PC-3 (cell line): ENCODE data around the gene SLC24A3. TPM values are rescaled to one million over a fixed set of nuclear protein-coding genes. Genes with fewer than 3 reads are reported as not detected.

ENCODE experiments used
- ATAC-seq: fragments of 200-7000 bp; cut with Tn5 transposase; 2 replicates; pipeline ENCODE4 v1.9.1; 2020; ENCODE audit warnings: mild to moderate bottlenecking, moderate library complexity
- BruUV-seq: library from RNA; stranded (reverse); fragments of 400-500 nt; replicated peaks from 2 replicates; lab custom pipeline; 2021; lab: Mats Ljungman, UMichigan
- CTCF ChIA-PET: fragments of 300-600 bp; sonication (Branson Sonifier 250); formaldehyde crosslinking; loops from one replicate; lab custom pipeline; 2022; ENCODE audit warnings: antibody characterized with exemption; lab: Charles Lee
- POLR2A ChIA-PET: fragments of 300-600 bp; sonication (Branson Sonifier 250); formaldehyde crosslinking; loops from one replicate; lab custom pipeline; 2022; ENCODE audit warnings: antibody characterized with exemption; ENCODE audit not compliant: unreplicated experiment; lab: Charles Lee
- DNase-seq: peaks from one replicate; pipeline ENCODE4 v3.0.0-alpha.2; 2015
- H2AFZ ChIP-seq: fragments of 300-600 bp; sonication (generic); 2 replicates; pipeline ENCODE4 v1.6.0; 2016; ENCODE audit warnings: antibody characterized with exemption, low read length
- H3F3A ChIP-seq: fragments of 300-600 bp; sonication (generic); one replicate; pipeline ENCODE4 v1.6.0; 2017; ENCODE audit warnings: antibody characterized with exemption, low read length, control low read depth, mild to moderate bottlenecking; ENCODE audit not compliant: unreplicated experiment
- H3K27ac ChIP-seq: fragments of 300-600 bp; sonication (generic); 2 replicates; pipeline ENCODE4 v1.5.1; 2016; ENCODE audit warnings: mild to moderate bottlenecking, low read length
- H3K27me3 ChIP-seq: fragments of 300-600 bp; sonication (generic); 2 replicates; pipeline ENCODE4 v1.6.1; 2016; ENCODE audit warnings: low read length, mixed read lengths
- H3K36me3 ChIP-seq: fragments of 300-600 bp; sonication (generic); 2 replicates; pipeline ENCODE4 v1.6.1; 2016; ENCODE audit warnings: low read depth, mixed run types, low read length, mixed read lengths
- H3K4me1 ChIP-seq: fragments of 300-600 bp; sonication (generic); 2 replicates; pipeline ENCODE4 v1.5.1; 2016; ENCODE audit warnings: low read length; ENCODE audit not compliant: insufficient read depth
- H3K4me2 ChIP-seq: fragments of 300-600 bp; sonication (generic); 2 replicates; pipeline ENCODE4 v1.6.0; 2016; ENCODE audit warnings: low read length
- H3K4me3 ChIP-seq: fragments of 300-600 bp; sonication (generic); 2 replicates; pipeline ENCODE4 v1.5.1; 2016; ENCODE audit warnings: mild to moderate bottlenecking, low read length, mixed read lengths
- H3K79me2 ChIP-seq: fragments of 300-600 bp; sonication (generic); 2 replicates; pipeline ENCODE4 v1.6.1; 2017; ENCODE audit warnings: low read length, mixed read lengths
- H3K9ac ChIP-seq: fragments of 300-600 bp; sonication (generic); 2 replicates; pipeline ENCODE4 v1.6.0; 2016; ENCODE audit warnings: mild to moderate bottlenecking, low read length
- H3K9me2 ChIP-seq: fragments of 300-600 bp; sonication (generic); replicated peaks from 2 replicates; pipeline ENCODE4 v1.6.1; 2016; ENCODE audit warnings: mixed run types, low read length, mixed read lengths
- H3K9me3 ChIP-seq: fragments of 300-600 bp; sonication (generic); 2 replicates; pipeline ENCODE4 v1.6.1; 2016; ENCODE audit warnings: low read length, mixed read lengths
- H4K20me1 ChIP-seq: fragments of 300-600 bp; sonication (generic); 2 replicates; pipeline ENCODE4 v1.6.1; 2016; ENCODE audit warnings: low read length, mixed read lengths
- EZH2 ChIP-seq: fragments of 300-600 bp; sonication (generic); IDR thresholded peaks from one replicate; pipeline ENCODE4 v1.6.1; 2017; ENCODE audit warnings: antibody characterized with exemption, mild to moderate bottlenecking, low read length; ENCODE audit not compliant: unreplicated experiment
- EZH2phosphoT487 ChIP-seq: fragments of 300-600 bp; sonication (generic); IDR thresholded peaks from 2 replicates; pipeline ENCODE4 v1.6.1; 2018; ENCODE audit warnings: mild to moderate bottlenecking, antibody characterized with exemption, low read length, borderline replicate concordance
- intact Hi-C: fragments of 100-400 bp; cut with micrococcal nuclease; formaldehyde crosslinking; loops from 2 replicates; pipeline ENCODE4 v1.9.0; 2023
- total RNA-seq: library from RNA; depleted of rRNA; stranded (reverse); fragments of >200 nt; gene quantifications from 2 replicates; pipeline ENCODE4 v1.2.3, GENCODE V29; 2014
- TF ChIP-seq, protein P1 (sequence below): fragments of 300-600 bp; sonication (generic); conservative IDR thresholded peaks from 2 replicates; pipeline ENCODE4 v1.5.1; 2017; ENCODE audit warnings: antibody characterized with exemption, low read depth, mild to moderate bottlenecking, low read length

Gene SLC24A3
- total RNA-seq, 1 experiment from 2014 or later: 0.11 TPM

DNA sequence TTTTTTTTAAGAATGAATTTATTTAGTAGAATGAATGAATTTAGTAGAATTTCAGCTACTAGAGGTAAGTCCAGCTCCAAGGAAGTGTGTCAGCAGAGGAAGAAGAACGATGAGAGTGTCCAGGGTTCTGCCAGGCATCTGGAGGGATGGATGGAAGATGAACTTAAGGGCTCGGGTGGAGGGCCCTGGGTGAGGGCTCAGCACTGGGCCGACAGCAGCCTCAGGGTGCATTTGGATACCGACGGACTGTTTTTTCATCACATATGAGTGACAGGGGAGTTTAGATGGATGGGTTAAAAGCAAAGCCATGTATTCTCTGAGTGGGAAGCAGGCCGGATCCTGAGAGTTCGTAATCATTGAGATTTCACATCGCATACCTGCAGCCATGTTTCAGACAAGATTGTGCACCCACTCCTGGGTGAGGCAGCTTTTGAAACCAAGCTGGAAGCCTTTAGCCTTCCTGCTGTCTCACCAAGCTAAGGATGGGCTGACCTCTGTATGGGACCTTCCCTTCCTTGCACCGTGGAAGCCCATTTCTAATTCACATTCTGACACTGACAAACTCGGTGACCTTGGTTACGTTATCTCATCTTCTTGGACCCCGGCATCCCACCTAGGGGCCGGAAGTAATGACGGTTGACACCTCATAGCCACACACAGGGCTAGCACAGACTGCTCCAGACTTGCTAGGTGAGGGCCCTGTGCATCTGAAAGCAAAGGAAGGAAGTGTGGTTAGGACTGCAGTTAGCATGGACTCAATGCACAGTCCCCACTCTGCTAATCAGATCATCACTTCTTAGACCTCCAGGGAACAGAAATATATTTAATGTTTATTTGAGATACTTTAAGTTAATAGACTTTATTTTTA is 228.5 kb downstream of the SLC24A3 start:
- ChIA-PET CTCF (no interaction called here), POLR2A (no interaction called here)
- Histone ChIP-seq H3K27ac (no peak overlapping the region), H3K36me3 (no peaks in the 10 kb centered on the region), H3K79me2 (no peaks in the 10 kb centered on the region), H3K9me3 (no peaks in the 10 kb centered on the region), H3K4me3 (no peak overlapping the region), H3K9me2 (no peaks in the 10 kb centered on the region), H4K20me1 (no peaks in the 10 kb centered on the region), H3K9ac (no peak overlapping the region), H3K4me1 (no peaks in the 10 kb centered on the region), H3F3A (no peaks in the 10 kb centered on the region), H3K4me2 (no peak overlapping the region), H3K27me3 (peaks cover 52% of the 10 kb centered on the region), H2AFZ (no peak overlapping the region)
- DNase-seq (no peak), ATAC-seq (no peak)
- BruUV-seq: no TSS peak
- intact Hi-C loops: no loop called here
- TF ChIP-seq EZH2phosphoT487: no peak
- no peak for TF ChIP-seq EZH2
- TF ChIP-seq, protein P1, sequence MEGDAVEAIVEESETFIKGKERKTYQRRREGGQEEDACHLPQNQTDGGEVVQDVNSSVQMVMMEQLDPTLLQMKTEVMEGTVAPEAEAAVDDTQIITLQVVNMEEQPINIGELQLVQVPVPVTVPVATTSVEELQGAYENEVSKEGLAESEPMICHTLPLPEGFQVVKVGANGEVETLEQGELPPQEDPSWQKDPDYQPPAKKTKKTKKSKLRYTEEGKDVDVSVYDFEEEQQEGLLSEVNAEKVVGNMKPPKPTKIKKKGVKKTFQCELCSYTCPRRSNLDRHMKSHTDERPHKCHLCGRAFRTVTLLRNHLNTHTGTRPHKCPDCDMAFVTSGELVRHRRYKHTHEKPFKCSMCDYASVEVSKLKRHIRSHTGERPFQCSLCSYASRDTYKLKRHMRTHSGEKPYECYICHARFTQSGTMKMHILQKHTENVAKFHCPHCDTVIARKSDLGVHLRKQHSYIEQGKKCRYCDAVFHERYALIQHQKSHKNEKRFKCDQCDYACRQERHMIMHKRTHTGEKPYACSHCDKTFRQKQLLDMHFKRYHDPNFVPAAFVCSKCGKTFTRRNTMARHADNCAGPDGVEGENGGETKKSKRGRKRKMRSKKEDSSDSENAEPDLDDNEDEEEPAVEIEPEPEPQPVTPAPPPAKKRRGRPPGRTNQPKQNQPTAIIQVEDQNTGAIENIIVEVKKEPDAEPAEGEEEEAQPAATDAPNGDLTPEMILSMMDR: no peak

DNA sequence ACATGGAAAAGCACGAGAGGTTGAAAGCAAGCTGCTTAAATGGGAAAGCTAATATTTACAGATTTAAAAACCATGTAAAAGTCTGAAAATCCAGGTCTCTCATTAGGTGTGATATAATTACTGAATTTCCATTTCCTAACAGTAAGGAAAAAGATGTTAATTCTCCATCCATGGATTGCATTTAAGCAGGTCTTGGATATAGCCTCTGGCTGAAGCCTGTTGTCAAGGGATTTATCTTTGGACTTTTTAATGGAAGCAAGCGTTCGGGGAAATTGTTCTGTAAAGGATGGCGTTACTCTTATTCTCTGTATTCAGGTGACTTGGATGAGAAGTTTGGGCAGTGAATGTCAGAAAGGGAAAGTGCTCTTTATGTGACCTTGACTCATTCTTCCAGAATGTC is 233.8 kb downstream of the SLC24A3 start:
- H3F3A ChIP-seq: no peaks in the 10 kb centered on the region
- DNase-seq (no peak), ATAC-seq (no peak)
- no TSS peak for BruUV-seq
- no peak overlapping the region for H3K27ac ChIP-seq
- H3K4me2 ChIP-seq: no peak overlapping the region
- no peaks in the 10 kb centered on the region for H3K36me3 ChIP-seq
- ChIA-PET CTCF (no interaction called here), POLR2A (no interaction called here)
- H3K4me3 ChIP-seq: no peak overlapping the region
- no peak overlapping the region for H3K9ac ChIP-seq
- H3K4me1 ChIP-seq: no peaks in the 10 kb centered on the region
- no peak overlapping the region for H2AFZ ChIP-seq
- no peak for TF ChIP-seq EZH2phosphoT487
- TF ChIP-seq, protein P1: no peak
- no peak for TF ChIP-seq EZH2
- intact Hi-C loops: no loop called here
- H3K27me3 ChIP-seq: peaks cover 53% of the 10 kb centered on the region
- H3K9me3 ChIP-seq: no peaks in the 10 kb centered on the region
- no peaks in the 10 kb centered on the region for H3K9me2 ChIP-seq
- no peaks in the 10 kb centered on the region for H4K20me1 ChIP-seq
- no peaks in the 10 kb centered on the region for H3K79me2 ChIP-seq

DNA sequence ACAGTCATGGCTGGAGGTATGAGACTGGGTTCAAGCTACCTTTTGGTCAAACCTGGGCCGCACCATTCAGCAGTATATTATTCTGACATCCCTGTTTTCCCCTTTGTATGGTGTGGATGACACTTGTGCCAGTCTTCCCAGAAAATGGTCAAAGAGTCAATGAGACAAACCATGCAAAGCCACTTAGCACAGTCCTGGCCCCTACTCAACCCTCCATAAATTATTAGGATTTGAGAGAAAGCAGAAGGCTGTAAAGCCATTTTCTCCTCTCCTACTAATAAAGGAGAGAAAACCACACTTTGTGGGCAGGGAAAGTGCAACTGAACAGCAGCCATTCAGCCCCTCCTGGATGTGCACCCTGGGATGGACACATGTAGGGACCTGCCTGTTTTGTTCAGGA is 236.2 kb downstream of the SLC24A3 start:
- ATAC-seq (no peak), DNase-seq (no peak)
- no peaks in the 10 kb centered on the region for H3K36me3 ChIP-seq
- no peak overlapping the region for H2AFZ ChIP-seq
- no peaks in the 10 kb centered on the region for H3K4me1 ChIP-seq
- no peaks in the 10 kb centered on the region for H4K20me1 ChIP-seq
- no peak overlapping the region for H3K4me3 ChIP-seq
- H3K79me2 ChIP-seq: no peaks in the 10 kb centered on the region
- no peak overlapping the region for H3K4me2 ChIP-seq
- no peak overlapping the region for H3K27ac ChIP-seq
- BruUV-seq: no TSS peak
- POLR2A ChIA-PET: no interaction called here
- H3K9me2 ChIP-seq: no peaks in the 10 kb centered on the region
- H3K9me3 ChIP-seq: no peaks in the 10 kb centered on the region
- intact Hi-C loops: no loop called here
- H3K9ac ChIP-seq: no peak overlapping the region
- CTCF ChIA-PET: no interaction called here
- no peak for TF ChIP-seq EZH2
- TF ChIP-seq EZH2phosphoT487: no peak
- TF ChIP-seq, protein P1: no peak
- no peaks in the 10 kb centered on the region for H3F3A ChIP-seq
- H3K27me3 ChIP-seq: peaks cover 50% of the 10 kb centered on the region
